Measurements from ENCODE around the gene MGAT4B.

The MGAT4B gene

GRCh38 chr5:179812135-179812825 lies 5.6 kb upstream of the MGAT4B start:
- Histone ChIP-seq H3K4me1 (ENCODE audit: control insufficient read depth, insufficient read depth, low read length, poor library complexity, severe bottlenecking) (peaks cover 7% of the 10 kb centered on the region), H3K4me3 (ENCODE audit: insufficient read depth, low read depth, low read length, poor library complexity, severe bottlenecking) (no peak overlapping the region), H3K9me3 (ENCODE audit: control insufficient read depth, low read length) (no peaks in the 10 kb centered on the region), H3K27me3 (replicated peaks; ENCODE audit: control insufficient read depth, insufficient read depth, low read length, poor library complexity, severe bottlenecking) (no peaks in the 10 kb centered on the region), H3K27ac (ENCODE audit: insufficient read depth, low read length, poor library complexity, severe bottlenecking) (no peak overlapping the region), H3K36me3 (ENCODE audit: control insufficient read depth, insufficient read depth, low read length) (peaks cover 22% of the 10 kb centered on the region)
- DNase-seq = no peak

DNA sequence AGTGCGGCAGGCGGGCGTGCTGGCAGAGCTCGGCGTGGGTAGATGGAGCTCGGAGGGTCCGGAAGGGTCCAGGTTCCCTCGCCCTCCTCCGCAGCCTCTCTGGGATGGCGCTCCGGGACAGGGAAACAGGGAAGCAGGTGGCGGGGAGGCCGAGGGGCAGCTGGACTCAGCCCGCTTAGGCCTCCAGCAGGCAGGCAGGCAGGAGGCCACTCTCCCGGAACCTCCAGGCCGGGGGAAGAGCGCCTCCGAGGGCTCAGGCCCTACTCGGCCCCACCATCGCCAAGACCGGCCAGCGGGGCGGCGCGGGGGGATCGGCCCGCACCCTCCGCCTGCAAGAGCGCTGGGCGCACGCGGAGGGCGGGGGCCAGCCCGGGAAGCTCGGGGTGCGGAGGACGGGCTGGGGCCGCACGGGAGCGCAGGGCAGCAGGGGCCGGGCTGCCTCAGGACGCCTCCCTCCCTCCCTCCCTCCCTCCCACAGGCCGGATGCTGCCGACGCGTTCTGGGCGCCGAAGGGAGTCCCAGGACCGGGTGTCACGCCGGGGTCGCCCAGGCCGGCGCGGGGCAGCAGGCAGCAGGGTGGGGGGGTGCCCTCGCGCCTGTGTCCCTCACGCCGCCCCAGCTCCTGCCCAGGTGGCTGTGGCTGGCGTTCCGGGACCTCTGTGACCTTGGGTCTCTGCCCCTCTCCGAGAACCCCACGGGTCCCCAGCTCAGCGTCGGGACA lies 977 bp downstream of the MGAT4B start:
- H3K36me3 ChIP-seq (ENCODE audit: control insufficient read depth, insufficient read depth, low read length) = no peaks in the 10 kb centered on the region
- peaks cover 38% of the 10 kb centered on the region for H3K4me1 ChIP-seq (ENCODE audit: control insufficient read depth, insufficient read depth, low read length, poor library complexity, severe bottlenecking)
- H3K27ac ChIP-seq (ENCODE audit: insufficient read depth, low read length, poor library complexity, severe bottlenecking) = peak overlapping the region; percentile 71
- no peaks in the 10 kb centered on the region for H3K27me3 ChIP-seq (replicated peaks; ENCODE audit: control insufficient read depth, insufficient read depth, low read length, poor library complexity, severe bottlenecking)
- DNase-seq = peak in 1 of 3 donors; percentile 18
- peak overlapping the region; percentile 67 for H3K4me3 ChIP-seq (ENCODE audit: insufficient read depth, low read depth, low read length, poor library complexity, severe bottlenecking)
- H3K9me3 ChIP-seq (ENCODE audit: control insufficient read depth, low read length) = no peaks in the 10 kb centered on the region

DNA sequence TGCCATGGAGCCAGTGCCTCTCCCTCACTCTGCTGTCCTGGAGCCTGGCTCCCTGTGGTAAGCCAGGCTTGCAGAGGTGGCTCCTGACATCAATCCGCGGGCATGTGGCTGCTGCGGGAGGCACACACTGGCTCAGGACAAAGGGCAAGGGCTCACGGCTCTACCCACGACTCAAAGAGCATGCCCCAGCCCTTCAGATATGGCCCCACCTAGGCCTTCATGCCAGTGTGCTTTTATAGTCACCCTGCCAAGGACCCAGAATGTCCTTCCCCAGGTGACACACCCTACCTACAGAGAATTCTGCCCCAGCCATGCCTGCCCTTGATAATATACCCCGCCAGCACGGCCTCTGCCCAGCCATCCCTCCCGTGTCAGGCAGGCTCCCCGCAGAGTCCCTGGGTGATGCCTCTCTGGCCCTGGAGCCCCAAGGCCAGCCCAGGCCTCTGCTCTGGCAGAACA lies 1.6 kb downstream of the MGAT4B start:
- no peaks in the 10 kb centered on the region for H3K9me3 ChIP-seq (ENCODE audit: control insufficient read depth, low read length)
- peaks cover 38% of the 10 kb centered on the region for H3K4me1 ChIP-seq (ENCODE audit: control insufficient read depth, insufficient read depth, low read length, poor library complexity, severe bottlenecking)
- H3K36me3 ChIP-seq (ENCODE audit: control insufficient read depth, insufficient read depth, low read length) = no peaks in the 10 kb centered on the region
- peak overlapping the region; percentile 71 for H3K27ac ChIP-seq (ENCODE audit: insufficient read depth, low read length, poor library complexity, severe bottlenecking)
- H3K27me3 ChIP-seq (replicated peaks; ENCODE audit: control insufficient read depth, insufficient read depth, low read length, poor library complexity, severe bottlenecking) = no peaks in the 10 kb centered on the region
- H3K4me3 ChIP-seq (ENCODE audit: insufficient read depth, low read depth, low read length, poor library complexity, severe bottlenecking) = peak overlapping the region; percentile 67
- no peak for DNase-seq

DNA sequence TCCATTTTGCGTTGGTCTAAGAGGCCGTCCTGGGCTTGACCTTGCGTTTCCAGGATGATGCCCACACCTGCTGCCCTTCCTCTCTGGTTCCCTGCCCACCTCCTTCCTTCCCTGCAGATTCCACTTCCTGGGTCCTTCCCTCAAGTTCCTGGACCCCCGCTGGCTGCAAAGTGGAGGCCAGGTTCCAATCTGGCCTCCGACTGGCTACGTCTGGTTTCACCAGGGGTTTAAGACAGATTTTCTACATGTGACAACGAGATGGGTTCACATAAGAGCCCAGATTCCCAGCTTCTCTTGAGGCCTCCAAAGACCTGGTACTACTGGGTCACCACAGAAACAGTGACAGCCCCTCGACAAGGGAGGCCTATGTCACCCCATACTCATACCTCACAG lies 2.1 kb downstream of the MGAT4B start:
- H3K4me3 ChIP-seq (ENCODE audit: insufficient read depth, low read depth, low read length, poor library complexity, severe bottlenecking) = no peak overlapping the region
- H3K27me3 ChIP-seq (replicated peaks; ENCODE audit: control insufficient read depth, insufficient read depth, low read length, poor library complexity, severe bottlenecking) = no peaks in the 10 kb centered on the region
- H3K36me3 ChIP-seq (ENCODE audit: control insufficient read depth, insufficient read depth, low read length) = peaks cover 5% of the 10 kb centered on the region
- H3K4me1 ChIP-seq (ENCODE audit: control insufficient read depth, insufficient read depth, low read length, poor library complexity, severe bottlenecking) = peaks cover 38% of the 10 kb centered on the region
- DNase-seq = no peak
- H3K9me3 ChIP-seq (ENCODE audit: control insufficient read depth, low read length) = no peaks in the 10 kb centered on the region
- no peak overlapping the region for H3K27ac ChIP-seq (ENCODE audit: insufficient read depth, low read length, poor library complexity, severe bottlenecking)

GRCh38 chr5:179803651-179804554 lies 2.8 kb downstream of the MGAT4B start:
- H3K27me3 ChIP-seq (replicated peaks; ENCODE audit: control insufficient read depth, insufficient read depth, low read length, poor library complexity, severe bottlenecking) = no peaks in the 10 kb centered on the region
- no peak overlapping the region for H3K4me3 ChIP-seq (ENCODE audit: insufficient read depth, low read depth, low read length, poor library complexity, severe bottlenecking)
- peak overlapping the region; percentile 46 for H3K27ac ChIP-seq (ENCODE audit: insufficient read depth, low read length, poor library complexity, severe bottlenecking)
- H3K9me3 ChIP-seq (ENCODE audit: control insufficient read depth, low read length) = no peaks in the 10 kb centered on the region
- DNase-seq = no peak
- peaks cover 11% of the 10 kb centered on the region for H3K36me3 ChIP-seq (ENCODE audit: control insufficient read depth, insufficient read depth, low read length)
- peaks cover 38% of the 10 kb centered on the region for H3K4me1 ChIP-seq (ENCODE audit: control insufficient read depth, insufficient read depth, low read length, poor library complexity, severe bottlenecking)

GRCh38 chr5:179802950-179803562 lies 3.6 kb downstream of the MGAT4B start:
- Histone ChIP-seq H3K4me3 (ENCODE audit: insufficient read depth, low read depth, low read length, poor library complexity, severe bottlenecking) (no peak overlapping the region), H3K27me3 (replicated peaks; ENCODE audit: control insufficient read depth, insufficient read depth, low read length, poor library complexity, severe bottlenecking) (no peaks in the 10 kb centered on the region), H3K27ac (ENCODE audit: insufficient read depth, low read length, poor library complexity, severe bottlenecking) (peak overlapping the region; percentile 46), H3K9me3 (ENCODE audit: control insufficient read depth, low read length) (no peaks in the 10 kb centered on the region), H3K4me1 (ENCODE audit: control insufficient read depth, insufficient read depth, low read length, poor library complexity, severe bottlenecking) (peaks cover 38% of the 10 kb centered on the region), H3K36me3 (ENCODE audit: control insufficient read depth, insufficient read depth, low read length) (peaks cover 20% of the 10 kb centered on the region)
- DNase-seq = no peak

GRCh38 chr5:179802207-179802883 lies 4.3 kb downstream of the MGAT4B start:
- Histone ChIP-seq H3K9me3 (ENCODE audit: control insufficient read depth, low read length) (no peaks in the 10 kb centered on the region), H3K4me1 (ENCODE audit: control insufficient read depth, insufficient read depth, low read length, poor library complexity, severe bottlenecking) (peaks cover 34% of the 10 kb centered on the region), H3K27ac (ENCODE audit: insufficient read depth, low read length, poor library complexity, severe bottlenecking) (no peak overlapping the region), H3K27me3 (replicated peaks; ENCODE audit: control insufficient read depth, insufficient read depth, low read length, poor library complexity, severe bottlenecking) (no peaks in the 10 kb centered on the region), H3K36me3 (ENCODE audit: control insufficient read depth, insufficient read depth, low read length) (peaks cover 23% of the 10 kb centered on the region), H3K4me3 (ENCODE audit: insufficient read depth, low read depth, low read length, poor library complexity, severe bottlenecking) (no peak overlapping the region)
- DNase-seq = no peak

DNA sequence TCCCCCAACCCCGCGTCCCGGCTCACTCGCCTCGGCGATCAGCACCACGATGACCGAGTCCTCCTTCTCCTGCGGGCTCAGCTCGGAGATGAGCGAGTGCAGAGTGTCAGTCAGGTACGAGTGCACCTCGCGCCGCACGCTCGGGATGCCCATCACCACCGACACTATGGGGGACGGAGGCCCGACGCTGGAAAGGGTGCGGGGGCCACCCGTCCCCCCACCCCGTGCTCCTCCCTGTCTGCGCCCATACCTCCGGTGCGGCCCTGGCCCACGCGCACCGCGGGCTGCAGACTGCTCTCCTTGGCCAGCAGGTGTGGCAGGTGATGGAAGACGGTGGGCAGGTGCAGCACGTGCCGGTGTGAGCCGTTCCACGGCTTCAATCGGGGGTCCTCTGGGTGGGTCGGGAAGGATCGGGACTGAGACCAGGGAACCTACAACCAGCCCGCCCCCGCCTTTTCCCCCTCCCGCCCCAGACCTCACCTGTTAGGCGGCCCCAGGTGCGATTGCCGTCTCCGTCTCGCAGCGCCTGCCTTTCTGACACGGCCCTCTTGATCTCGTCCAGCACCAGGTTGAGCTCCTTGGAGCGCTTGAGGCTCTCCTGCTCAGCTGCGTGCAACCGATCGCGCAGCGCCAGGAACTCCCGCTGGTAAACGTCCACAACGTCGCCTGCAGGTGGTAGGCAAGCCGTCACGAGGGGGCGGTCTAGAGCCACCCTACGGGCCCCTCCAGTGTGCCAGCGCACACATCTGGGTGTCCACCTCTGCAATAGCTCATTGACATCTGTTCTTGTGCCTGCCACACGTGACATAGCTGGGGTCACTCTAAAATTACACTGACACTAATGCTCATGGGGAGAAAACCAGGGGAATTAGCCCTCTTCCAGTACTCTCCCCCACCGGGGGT lies 5.1 kb downstream of the MGAT4B start:
- Histone ChIP-seq H3K4me1 (ENCODE audit: control insufficient read depth, insufficient read depth, low read length, poor library complexity, severe bottlenecking) (peaks cover 33% of the 10 kb centered on the region), H3K9me3 (ENCODE audit: control insufficient read depth, low read length) (no peaks in the 10 kb centered on the region), H3K27me3 (replicated peaks; ENCODE audit: control insufficient read depth, insufficient read depth, low read length, poor library complexity, severe bottlenecking) (no peaks in the 10 kb centered on the region), H3K36me3 (ENCODE audit: control insufficient read depth, insufficient read depth, low read length) (peaks cover 23% of the 10 kb centered on the region), H3K4me3 (ENCODE audit: insufficient read depth, low read depth, low read length, poor library complexity, severe bottlenecking) (no peak overlapping the region), H3K27ac (ENCODE audit: insufficient read depth, low read length, poor library complexity, severe bottlenecking) (no peak overlapping the region)
- peak; percentile 66 to 68 (median 66) for DNase-seq
